Loucy (cell line): ENCODE measurements around the gene HECTD1.

Experiments
- H2AFZ ChIP-seq: fragments of 200-600 bp; sonication (generic); 2 replicates; pipeline ENCODE4 v1.6.0; 2016; ENCODE audit warnings: antibody characterized with exemption, mild to moderate bottlenecking, low read length, moderate library complexity
- H3F3A ChIP-seq: fragments of 200-600 bp; 2 replicates; pipeline ENCODE4 v1.6.0; 2016; ENCODE audit warnings: antibody characterized with exemption, low read depth, mild to moderate bottlenecking
- H3K27me3 ChIP-seq: fragments of 200-600 bp; sonication (generic); 2 replicates; pipeline ENCODE4 v1.6.1; 2014; ENCODE audit warnings: low read length, mild to moderate bottlenecking; ENCODE audit not compliant: insufficient read depth, poor library complexity, severe bottlenecking
- H3K36me3 ChIP-seq: fragments of 200-600 bp; sonication (generic); 2 replicates; pipeline ENCODE4 v1.6.1; 2016; ENCODE audit warnings: low read length; ENCODE audit not compliant: insufficient read depth
- H3K4me1 ChIP-seq: fragments of 200-600 bp; sonication (generic); 2 replicates; pipeline ENCODE4 v1.5.1; 2014; ENCODE audit warnings: low read length, mild to moderate bottlenecking; ENCODE audit not compliant: insufficient read depth, poor library complexity, severe bottlenecking
- H3K4me2 ChIP-seq: fragments of 200-600 bp; sonication (generic); 2 replicates; pipeline ENCODE4 v1.6.0; 2014; ENCODE audit warnings: antibody characterized with exemption, low read length, low read depth, mild to moderate bottlenecking; ENCODE audit not compliant: poor library complexity, severe bottlenecking
- H3K4me3 ChIP-seq: fragments of 200-600 bp; sonication (generic); 2 replicates; pipeline ENCODE4 v1.5.1; 2014; ENCODE audit warnings: low read length, mild to moderate bottlenecking, mixed read lengths; ENCODE audit not compliant: poor library complexity, severe bottlenecking
- H3K79me2 ChIP-seq: fragments of 200-600 bp; sonication (generic); 2 replicates; pipeline ENCODE4 v1.6.1; 2014; ENCODE audit warnings: low read length; ENCODE audit not compliant: insufficient read depth
- H3K9ac ChIP-seq: fragments of 200-600 bp; sonication (generic); 2 replicates; pipeline ENCODE4 v1.6.0; 2014; ENCODE audit warnings: mild to moderate bottlenecking, low read depth, low read length, moderate library complexity; ENCODE audit not compliant: poor library complexity, severe bottlenecking
- H3K9me2 ChIP-seq: fragments of 200-600 bp; sonication (generic); replicated peaks from 2 replicates; pipeline ENCODE4 v1.6.1; 2016; ENCODE audit warnings: low read depth, low read length, mixed read lengths
- H3K9me3 ChIP-seq: fragments of 200-600 bp; sonication (generic); 2 replicates; pipeline ENCODE4 v1.6.1; 2014; ENCODE audit warnings: mild to moderate bottlenecking, antibody characterized with exemption, low read length, low read depth; ENCODE audit not compliant: insufficient read depth
- H4K20me1 ChIP-seq: fragments of 200-600 bp; sonication (generic); 2 replicates; pipeline ENCODE4 v1.6.0; 2014; ENCODE audit warnings: antibody characterized with exemption, low read length, mild to moderate bottlenecking; ENCODE audit not compliant: insufficient read depth, poor library complexity, severe bottlenecking
- CTCF ChIP-seq: fragments of 200-600 bp; sonication (generic); conservative IDR thresholded peaks from 2 replicates; pipeline ENCODE4 v1.5.1; 2014; ENCODE audit warnings: mild to moderate bottlenecking, antibody characterized with exemption, low read length
- EZH2phosphoT487 ChIP-seq: fragments of 200-600 bp; IDR thresholded peaks from 2 replicates; pipeline ENCODE4 v1.6.1; 2018; ENCODE audit warnings: antibody characterized with exemption, mild to moderate bottlenecking, moderate library complexity, borderline replicate concordance

The HECTD1 gene

GRCh38 chr14:31138301-31138700, 69.3 kb downstream of the HECTD1 start:
- H3K4me2 ChIP-seq, result no peak overlapping the region
- no peak overlapping the region for H3K9ac ChIP-seq
- no peak overlapping the region for H2AFZ ChIP-seq
- H3F3A ChIP-seq, result no peaks in the 10 kb centered on the region
- no peaks in the 10 kb centered on the region for H4K20me1 ChIP-seq
- no peaks in the 10 kb centered on the region for H3K4me1 ChIP-seq
- no peaks in the 10 kb centered on the region for H3K9me3 ChIP-seq
- TF ChIP-seq EZH2phosphoT487 (no peak), CTCF (no peak)
- H3K79me2 ChIP-seq, result no peaks in the 10 kb centered on the region
- peaks cover 81% of the 10 kb centered on the region for H3K36me3 ChIP-seq
- H3K27me3 ChIP-seq, result no peaks in the 10 kb centered on the region
- H3K4me3 ChIP-seq, result no peak overlapping the region
- no peaks in the 10 kb centered on the region for H3K9me2 ChIP-seq

- no peaks in the 10 kb centered on the region for H3K79me2 ChIP-seq
- no peaks in the 10 kb centered on the region for H4K20me1 ChIP-seq
- no peak overlapping the region for H3K9ac ChIP-seq
- no peak for TF ChIP-seq CTCF
- TF ChIP-seq EZH2phosphoT487, result no peak
- no peaks in the 10 kb centered on the region for H3F3A ChIP-seq
- H3K36me3 ChIP-seq, result peaks cover 84% of the 10 kb centered on the region
- no peak overlapping the region for H3K4me3 ChIP-seq
- no peak overlapping the region for H2AFZ ChIP-seq
- no peaks in the 10 kb centered on the region for H3K9me2 ChIP-seq
- no peak overlapping the region for H3K4me2 ChIP-seq
- H3K27me3 ChIP-seq, result no peaks in the 10 kb centered on the region
- H3K4me1 ChIP-seq, result no peaks in the 10 kb centered on the region
- H3K9me3 ChIP-seq, result no peaks in the 10 kb centered on the region
Observed at GRCh38 chr14:31137214-31137889, 70.2 kb downstream of the HECTD1 start.

GRCh38 chr14:31133133-31133532, 74.5 kb downstream of the HECTD1 start:
- Histone ChIP-seq H3K4me3 (no peak overlapping the region), H3K36me3 (peaks cover 83% of the 10 kb centered on the region), H2AFZ (no peak overlapping the region), H3K9me3 (no peaks in the 10 kb centered on the region), H3K4me2 (no peak overlapping the region), H3K9me2 (no peaks in the 10 kb centered on the region), H3K9ac (no peak overlapping the region), H3K79me2 (no peaks in the 10 kb centered on the region), H3F3A (no peaks in the 10 kb centered on the region), H3K4me1 (no peaks in the 10 kb centered on the region), H3K27me3 (no peaks in the 10 kb centered on the region), H4K20me1 (no peaks in the 10 kb centered on the region)
- TF ChIP-seq CTCF (no peak), EZH2phosphoT487 (no peak)
